K562 (cell line): Measurements from ENCODE around the gene CCDC167. TPM values are rescaled to one million over a fixed set of nuclear protein-coding genes. Genes with fewer than 3 reads are reported as not detected.
A peak's percentile ranks its signal among the peaks of the same experiment; 100 is the strongest.

Experiments used
- ADNP ChIP-seq: fragments of 200-800 bp; sonication (Bioruptor generic); IDR thresholded peaks from 2 replicates; pipeline ENCODE4 v1.6.1; 2016; ENCODE audit warnings: missing genetic modification characterization, missing compliant biosample characterization
- C11orf30 ChIP-seq: fragments of 450-650 bp; IDR thresholded peaks from 2 replicates; pipeline ENCODE4 v1.6.1; 2016; ENCODE audit warnings: low read depth, mild to moderate bottlenecking
- CC2D1A ChIP-seq: fragments of 450-650 bp; IDR thresholded peaks from 2 replicates; pipeline ENCODE4 v1.6.1; 2017; ENCODE audit warnings: mild to moderate bottlenecking
- EWSR1 ChIP-seq: fragments of 450-650 bp; IDR thresholded peaks from 2 replicates; pipeline ENCODE4 v1.6.1; 2018; ENCODE audit warnings: borderline replicate concordance, mild to moderate bottlenecking, low read depth, moderate library complexity; ENCODE audit not compliant: partially characterized antibody
- HCFC1 ChIP-seq: IDR thresholded peaks from 2 replicates; pipeline ENCODE4 v1.6.1; 2012; ENCODE audit warnings: low read depth, low read length, improper control_type of control experiment
- NUFIP1 ChIP-seq: fragments of 450-650 bp; IDR thresholded peaks from 2 replicates; pipeline ENCODE4 v1.6.1; 2018; ENCODE audit not compliant: partially characterized antibody
- PPARD ChIP-seq: fragments of 250-450 bp; sonication (Bioruptor Pico); IDR thresholded peaks from 2 replicates; pipeline ENCODE4 v1.8.0; 2022; ENCODE audit warnings: inconsistent platforms, mild to moderate bottlenecking, moderate library complexity
- RBM22 ChIP-seq: fragments of 200-400 bp; formaldehyde crosslinking; IDR thresholded peaks from 2 replicates; pipeline ENCODE4 v1.6.1; 2018; ENCODE audit warnings: low read length, low read depth; ENCODE audit not compliant: poor library complexity, severe bottlenecking
- SRSF7 ChIP-seq: fragments of 200-400 bp; formaldehyde crosslinking; optimal IDR thresholded peaks from 2 replicates; pipeline ENCODE3; 2017; ENCODE audit warnings: mild to moderate bottlenecking, low read depth, low read length
- TAF7 ChIP-seq: fragments of 450-650 bp; IDR thresholded peaks from 2 replicates; pipeline ENCODE4 v1.6.1; 2016; ENCODE audit warnings: missing genetic modification characterization, missing compliant biosample characterization
- U2AF2 ChIP-seq: fragments of 200-400 bp; formaldehyde crosslinking; optimal IDR thresholded peaks from 2 replicates; pipeline ENCODE3; 2017; ENCODE audit warnings: low read depth, mild to moderate bottlenecking, low read length
- ZFP30 ChIP-seq: fragments of 250-450 bp; sonication (Bioruptor Pico); IDR thresholded peaks from 2 replicates; pipeline ENCODE4 v1.8.0; 2022; ENCODE audit warnings: moderate library complexity, mild to moderate bottlenecking, inconsistent platforms, borderline replicate concordance
- ZFX ChIP-seq: sonication (generic); formaldehyde crosslinking; IDR thresholded peaks from 2 replicates; pipeline ENCODE4 v1.8.0; 2022; ENCODE audit warnings: mild to moderate bottlenecking, missing genetic modification reagents, moderate library complexity
- ZNF354B ChIP-seq: fragments of 250-450 bp; sonication (Bioruptor Pico); IDR thresholded peaks from 2 replicates; pipeline ENCODE4 v1.4.0; 2020
- ZNF551 ChIP-seq: fragments of 250-450 bp; sonication (Bioruptor Pico); IDR thresholded peaks from 2 replicates; pipeline ENCODE4 v1.5.0; 2021; ENCODE audit warnings: mild to moderate bottlenecking, moderate library complexity
- ZNF586 ChIP-seq: fragments of 450-650 bp; formaldehyde crosslinking; conservative IDR thresholded peaks from 2 replicates; pipeline ENCODE4 v1.4.0; 2020; ENCODE audit warnings: mild to moderate bottlenecking, moderate library complexity
- polyA plus RNA-seq, 8 experiments: library from polyadenylated mRNA; depleted of rRNA in 4 of 8; stranded (reverse) in 5 of 8; unstranded in 3 of 8; fragments of >200 nt; fragmentation: Nextera tagmentation in 2 of 8; fragmentation: Illumina TruSeq in 1 of 8; extraction: Ambion mirVana in 2 of 8; extraction: Trizol in 1 of 8; gene quantifications; 2 replicates each; pipeline versions ENCODE4 v1.2.1 to v1.2.3, GENCODE V29; 2011 to 2014; ENCODE audit warnings: inconsistent platforms in 1 of 8, missing spikeins in 1 of 8
- total RNA-seq, 7 experiments: library from RNA; depleted of rRNA in 6 of 7; stranded (reverse); fragments of >200 nt in 6 of 7; fragmentation: Illumina TruSeq in 2 of 7; extraction: Trizol in 2 of 7; gene quantifications; 2 replicates each; pipeline versions ENCODE4 v1.2.1 to v1.2.3, GENCODE V29; 2011 to 2021; ENCODE audit warnings: low replicate concordance in 1 of 7
- TF ChIP-seq, protein P1 (sequence below): fragments of 250-450 bp; sonication (Bioruptor Pico); IDR thresholded peaks from 2 replicates; pipeline ENCODE4 v1.8.0; 2021; ENCODE audit warnings: borderline replicate concordance, mild to moderate bottlenecking, moderate library complexity; ENCODE audit not compliant: poor library complexity, severe bottlenecking
- TF ChIP-seq, protein P2 (sequence below): fragments of 450-650 bp; formaldehyde crosslinking; IDR thresholded peaks from 2 replicates; pipeline ENCODE4 v1.4.0; 2020; ENCODE audit warnings: mild to moderate bottlenecking, moderate library complexity
- TF ChIP-seq, protein P3 (sequence below), 2 experiments: fragments of 450-650 bp in 1 of 2; IDR thresholded peaks; 2 replicates each; pipeline ENCODE4 v1.6.1; 2011 to 2017; ENCODE audit warnings: low read depth in 2 of 2, antibody characterized with exemption in 1 of 2, borderline replicate concordance in 1 of 2, low read length in 1 of 2, mild to moderate bottlenecking in 1 of 2, mixed read lengths in 1 of 2; ENCODE audit not compliant: control insufficient read depth in 1 of 2
- TF ChIP-seq, protein P4 (sequence below): sonication (generic); formaldehyde crosslinking; IDR thresholded peaks from 2 replicates; pipeline ENCODE4 v1.8.1; 2023; ENCODE audit warnings: mild to moderate bottlenecking, missing genetic modification reagents

Gene CCDC167
- total and polyA plus RNA-seq, 9 of the 15 experiments (the other 6 are each of a cell fraction or from before 2014, with no cell fraction given) = 26.0 to 114 (median 45.2) TPM

DNA sequence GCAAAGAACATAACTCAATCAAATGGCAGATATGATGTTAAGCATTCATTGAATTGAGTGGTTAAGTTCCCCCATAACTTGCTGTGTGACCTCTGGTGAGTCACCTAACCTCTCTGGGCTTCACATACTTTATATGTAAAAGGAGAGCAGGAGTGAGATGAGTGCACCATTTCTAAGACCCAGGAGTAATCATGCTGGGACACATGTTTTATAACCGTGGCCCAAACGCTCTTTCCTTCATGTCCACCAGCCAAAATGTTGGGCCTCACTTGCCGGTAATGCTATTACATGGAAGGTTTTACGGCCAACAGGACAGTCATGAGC is 40.3 kb upstream of the CCDC167 start (continued):
- TF ChIP-seq ADNP (tag) (peak; percentile 77), PPARD (CRISPR knock-in tag) (no peak), HCFC1 (no peak), U2AF2 (no peak), EWSR1 (no peak), ZNF354B (no peak), NUFIP1 (no peak), ZNF586 (CRISPR knock-in tag) (no peak), TAF7 (no peak), RBM22 (no peak), CC2D1A (no peak), ZFP30 (CRISPR knock-in tag) (no peak), SRSF7 (no peak), ZFX (CRISPR knock-in tag) (no peak), C11orf30 (no peak), ZNF551 (no peak)
- TF ChIP-seq, protein P1, sequence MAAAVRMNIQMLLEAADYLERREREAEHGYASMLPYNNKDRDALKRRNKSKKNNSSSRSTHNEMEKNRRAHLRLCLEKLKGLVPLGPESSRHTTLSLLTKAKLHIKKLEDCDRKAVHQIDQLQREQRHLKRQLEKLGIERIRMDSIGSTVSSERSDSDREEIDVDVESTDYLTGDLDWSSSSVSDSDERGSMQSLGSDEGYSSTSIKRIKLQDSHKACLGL (CRISPR knock-in tag) = no peak
- TF ChIP-seq, protein P2, sequence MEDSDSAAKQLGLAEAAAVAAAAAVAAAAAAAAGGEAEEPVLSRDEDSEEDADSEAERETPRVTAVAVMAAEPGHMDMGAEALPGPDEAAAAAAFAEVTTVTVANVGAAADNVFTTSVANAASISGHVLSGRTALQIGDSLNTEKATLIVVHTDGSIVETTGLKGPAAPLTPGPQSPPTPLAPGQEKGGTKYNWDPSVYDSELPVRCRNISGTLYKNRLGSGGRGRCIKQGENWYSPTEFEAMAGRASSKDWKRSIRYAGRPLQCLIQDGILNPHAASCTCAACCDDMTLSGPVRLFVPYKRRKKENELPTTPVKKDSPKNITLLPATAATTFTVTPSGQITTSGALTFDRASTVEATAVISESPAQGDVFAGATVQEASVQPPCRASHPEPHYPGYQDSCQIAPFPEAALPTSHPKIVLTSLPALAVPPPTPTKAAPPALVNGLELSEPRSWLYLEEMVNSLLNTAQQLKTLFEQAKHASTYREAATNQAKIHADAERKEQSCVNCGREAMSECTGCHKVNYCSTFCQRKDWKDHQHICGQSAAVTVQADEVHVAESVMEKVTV (CRISPR knock-in tag) = no peak
- TF ChIP-seq, protein P3, sequence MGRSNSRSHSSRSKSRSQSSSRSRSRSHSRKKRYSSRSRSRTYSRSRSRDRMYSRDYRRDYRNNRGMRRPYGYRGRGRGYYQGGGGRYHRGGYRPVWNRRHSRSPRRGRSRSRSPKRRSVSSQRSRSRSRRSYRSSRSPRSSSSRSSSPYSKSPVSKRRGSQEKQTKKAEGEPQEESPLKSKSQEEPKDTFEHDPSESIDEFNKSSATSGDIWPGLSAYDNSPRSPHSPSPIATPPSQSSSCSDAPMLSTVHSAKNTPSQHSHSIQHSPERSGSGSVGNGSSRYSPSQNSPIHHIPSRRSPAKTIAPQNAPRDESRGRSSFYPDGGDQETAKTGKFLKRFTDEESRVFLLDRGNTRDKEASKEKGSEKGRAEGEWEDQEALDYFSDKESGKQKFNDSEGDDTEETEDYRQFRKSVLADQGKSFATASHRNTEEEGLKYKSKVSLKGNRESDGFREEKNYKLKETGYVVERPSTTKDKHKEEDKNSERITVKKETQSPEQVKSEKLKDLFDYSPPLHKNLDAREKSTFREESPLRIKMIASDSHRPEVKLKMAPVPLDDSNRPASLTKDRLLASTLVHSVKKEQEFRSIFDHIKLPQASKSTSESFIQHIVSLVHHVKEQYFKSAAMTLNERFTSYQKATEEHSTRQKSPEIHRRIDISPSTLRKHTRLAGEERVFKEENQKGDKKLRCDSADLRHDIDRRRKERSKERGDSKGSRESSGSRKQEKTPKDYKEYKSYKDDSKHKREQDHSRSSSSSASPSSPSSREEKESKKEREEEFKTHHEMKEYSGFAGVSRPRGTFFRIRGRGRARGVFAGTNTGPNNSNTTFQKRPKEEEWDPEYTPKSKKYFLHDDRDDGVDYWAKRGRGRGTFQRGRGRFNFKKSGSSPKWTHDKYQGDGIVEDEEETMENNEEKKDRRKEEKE (IDR thresholded peaks at IDR 0.05; ENCODE audit: borderline replicate concordance in 1 of 2, control insufficient read depth in 1 of 2, low read depth in 2 of 2, low read length in 1 of 2) = no peak
- TF ChIP-seq, protein P4, sequence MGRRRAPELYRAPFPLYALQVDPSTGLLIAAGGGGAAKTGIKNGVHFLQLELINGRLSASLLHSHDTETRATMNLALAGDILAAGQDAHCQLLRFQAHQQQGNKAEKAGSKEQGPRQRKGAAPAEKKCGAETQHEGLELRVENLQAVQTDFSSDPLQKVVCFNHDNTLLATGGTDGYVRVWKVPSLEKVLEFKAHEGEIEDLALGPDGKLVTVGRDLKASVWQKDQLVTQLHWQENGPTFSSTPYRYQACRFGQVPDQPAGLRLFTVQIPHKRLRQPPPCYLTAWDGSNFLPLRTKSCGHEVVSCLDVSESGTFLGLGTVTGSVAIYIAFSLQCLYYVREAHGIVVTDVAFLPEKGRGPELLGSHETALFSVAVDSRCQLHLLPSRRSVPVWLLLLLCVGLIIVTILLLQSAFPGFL (CRISPR knock-in tag) = no peak
